ENCODE results near the gene SPG21.

The SPG21 gene

DNA sequence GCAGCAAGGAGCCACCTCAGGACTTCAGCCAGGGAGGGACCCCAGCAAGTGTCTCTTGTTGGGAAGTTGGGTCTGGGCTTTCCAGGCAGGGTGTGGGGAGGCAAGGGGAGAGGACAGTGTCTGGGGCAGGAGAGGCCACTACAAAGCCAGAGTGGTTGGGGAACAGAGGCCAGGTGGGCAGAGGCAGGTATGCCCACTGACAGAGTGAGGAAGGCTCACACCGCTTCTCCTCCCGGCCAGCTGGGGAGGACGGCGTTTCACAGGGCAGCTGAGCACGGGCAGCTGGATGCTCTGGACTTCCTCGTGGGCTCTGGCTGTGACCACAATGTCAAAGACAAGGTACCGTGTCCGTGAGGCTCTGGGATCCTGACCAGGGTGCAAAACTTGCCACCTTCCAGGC, 63.1 kb downstream of the SPG21 start:
- Histone ChIP-seq H3K9me3 (ENCODE audit: insufficient read depth, low read length, severe bottlenecking) (no peaks in the 10 kb centered on the region), H3K4me3 (ENCODE audit: low read depth in 1 of 2, low read length in 2 of 2) (no peak overlapping the region), H3K79me2 (ENCODE audit: insufficient read depth, low read length) (no peaks in the 10 kb centered on the region), H3K27ac (ENCODE audit: low read length) (no peak overlapping the region), H2AFZ (ENCODE audit: low read depth, low read length) (no peak overlapping the region), H3K9ac (ENCODE audit: low read depth, low read length) (no peak overlapping the region), H3K36me3 (ENCODE audit: insufficient read depth, low read length) (no peaks in the 10 kb centered on the region), H4K20me1 (ENCODE audit: insufficient read depth, low read length) (no peaks in the 10 kb centered on the region), H3K27me3 (ENCODE audit: insufficient read depth, low read length, poor library complexity) (no peaks in the 10 kb centered on the region), H3K4me1 (ENCODE audit: insufficient read depth, low read length) (no peaks in the 10 kb centered on the region), H3K4me2 (ENCODE audit: insufficient read depth, low read length) (no peak overlapping the region)
- no peak for DNase-seq
- no peak for TF ChIP-seq EZH2 (IDR thresholded peaks at IDR 0.05; ENCODE audit: borderline replicate concordance, low read depth, low read length, severe bottlenecking)
- TF ChIP-seq CTCF (IDR thresholded peaks at IDR 0.05; ENCODE audit: borderline replicate concordance, extremely low read depth, low read length, poor library complexity, severe bottlenecking): no peak
- ATAC-seq (ENCODE audit: insufficient read depth, low read depth): no peak

- no peak for TF ChIP-seq CTCF (IDR thresholded peaks at IDR 0.05; ENCODE audit: borderline replicate concordance, extremely low read depth, low read length, poor library complexity, severe bottlenecking)
- no peak for TF ChIP-seq EZH2 (IDR thresholded peaks at IDR 0.05; ENCODE audit: borderline replicate concordance, low read depth, low read length, severe bottlenecking)
These were observed 64.1 kb downstream of the SPG21 start for GRCh38 chr15:64925335-64926330.

DNA sequence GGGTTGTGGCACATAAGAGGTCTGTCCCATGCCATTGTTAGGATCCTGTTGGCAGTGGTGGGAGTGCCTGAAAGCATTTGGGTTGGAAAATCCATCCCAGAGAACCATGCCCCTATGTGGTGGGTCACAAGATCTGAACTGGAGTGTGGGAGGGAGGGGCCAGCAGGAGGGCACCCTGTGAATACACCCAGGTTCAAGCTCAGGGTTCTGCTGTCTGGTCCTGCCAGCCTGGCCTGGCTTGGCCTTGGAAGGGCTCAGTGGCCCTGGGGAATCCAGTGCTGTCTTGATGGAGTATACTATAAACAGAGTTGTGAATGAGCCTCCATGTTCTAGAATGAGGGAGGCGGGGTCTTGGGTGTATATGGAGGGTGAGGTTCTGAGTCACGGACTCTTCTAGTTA, 66.2 kb downstream of the SPG21 start:
- H3K27ac ChIP-seq (ENCODE audit: low read length): no peak overlapping the region
- no peak for TF ChIP-seq EZH2 (IDR thresholded peaks at IDR 0.05; ENCODE audit: borderline replicate concordance, low read depth, low read length, severe bottlenecking)
- no peaks in the 10 kb centered on the region for H3K36me3 ChIP-seq (ENCODE audit: insufficient read depth, low read length)

More at GRCh38 chr15:64925335-64926330, 64.1 kb downstream of the SPG21 start:
- Histone ChIP-seq H3K4me1 (ENCODE audit: insufficient read depth, low read length) (no peaks in the 10 kb centered on the region), H3K36me3 (ENCODE audit: insufficient read depth, low read length) (no peaks in the 10 kb centered on the region), H3K4me3 (ENCODE audit: low read depth in 1 of 2, low read length in 2 of 2) (no peak overlapping the region), H3K27me3 (ENCODE audit: insufficient read depth, low read length, poor library complexity) (no peaks in the 10 kb centered on the region), H2AFZ (ENCODE audit: low read depth, low read length) (no peak overlapping the region), H4K20me1 (ENCODE audit: insufficient read depth, low read length) (no peaks in the 10 kb centered on the region), H3K27ac (ENCODE audit: low read length) (no peak overlapping the region), H3K9me3 (ENCODE audit: insufficient read depth, low read length, severe bottlenecking) (no peaks in the 10 kb centered on the region), H3K79me2 (ENCODE audit: insufficient read depth, low read length) (no peaks in the 10 kb centered on the region), H3K4me2 (ENCODE audit: insufficient read depth, low read length) (no peak overlapping the region), H3K9ac (ENCODE audit: low read depth, low read length) (no peak overlapping the region)
- DNase-seq (no peak), ATAC-seq (ENCODE audit: insufficient read depth, low read depth) (no peak)

GRCh38 chr15:64921711-64922110, 68.0 kb downstream of the SPG21 start:
- Histone ChIP-seq H3K79me2 (ENCODE audit: insufficient read depth, low read length) (no peaks in the 10 kb centered on the region), H3K4me3 (ENCODE audit: low read depth in 1 of 2, low read length in 2 of 2) (no peak overlapping the region), H3K27ac (ENCODE audit: low read length) (no peak overlapping the region), H3K9ac (ENCODE audit: low read depth, low read length) (no peak overlapping the region), H3K4me2 (ENCODE audit: insufficient read depth, low read length) (no peak overlapping the region), H3K4me1 (ENCODE audit: insufficient read depth, low read length) (peaks cover 1% of the 10 kb centered on the region; the same call in 1 of the 2 replicates), H2AFZ (ENCODE audit: low read depth, low read length) (no peak overlapping the region), H3K36me3 (ENCODE audit: insufficient read depth, low read length) (no peaks in the 10 kb centered on the region), H3K27me3 (ENCODE audit: insufficient read depth, low read length, poor library complexity) (no peaks in the 10 kb centered on the region), H4K20me1 (ENCODE audit: insufficient read depth, low read length) (no peaks in the 10 kb centered on the region), H3K9me3 (ENCODE audit: insufficient read depth, low read length, severe bottlenecking) (no peaks in the 10 kb centered on the region)
- ATAC-seq (ENCODE audit: insufficient read depth, low read depth) (no peak), DNase-seq (no peak)
- no peak for TF ChIP-seq CTCF (IDR thresholded peaks at IDR 0.05; ENCODE audit: borderline replicate concordance, extremely low read depth, low read length, poor library complexity, severe bottlenecking)
- TF ChIP-seq EZH2 (IDR thresholded peaks at IDR 0.05; ENCODE audit: borderline replicate concordance, low read depth, low read length, severe bottlenecking): no peak

More for the DNA sequence above, 66.2 kb downstream of the SPG21 start:
- H3K4me2 ChIP-seq (ENCODE audit: insufficient read depth, low read length): no peak overlapping the region
- no peaks in the 10 kb centered on the region for H3K9me3 ChIP-seq (ENCODE audit: insufficient read depth, low read length, severe bottlenecking)
- ATAC-seq (ENCODE audit: insufficient read depth, low read depth): no peak
- H3K9ac ChIP-seq (ENCODE audit: low read depth, low read length): no peak overlapping the region
- no peak for DNase-seq
- H3K79me2 ChIP-seq (ENCODE audit: insufficient read depth, low read length): no peaks in the 10 kb centered on the region
- H4K20me1 ChIP-seq (ENCODE audit: insufficient read depth, low read length): no peaks in the 10 kb centered on the region
- H2AFZ ChIP-seq (ENCODE audit: low read depth, low read length): no peak overlapping the region
- no peak overlapping the region for H3K4me3 ChIP-seq (ENCODE audit: low read depth in 1 of 2, low read length in 2 of 2)
- no peaks in the 10 kb centered on the region for H3K4me1 ChIP-seq (ENCODE audit: insufficient read depth, low read length)
- H3K27me3 ChIP-seq (ENCODE audit: insufficient read depth, low read length, poor library complexity): no peaks in the 10 kb centered on the region

Measured in DND-41 (cell line).